BJ (cell line): ENCODE data around the gene PARP1. TPM values are rescaled to one million over a fixed set of nuclear protein-coding genes. Genes with fewer than 3 reads are reported as not detected.

ENCODE experiments used
- CTCF ChIA-PET: fragments of 350-600 bp; formaldehyde crosslinking; extraction: SDS; loops from one replicate; lab custom pipeline; 2021; ENCODE audit warnings: antibody characterized with exemption, inconsistent platforms; lab: Yijun Ruan, JAX
- POLR2A ChIA-PET: fragments of 300-600 bp; sonication (Branson Sonifier 250); formaldehyde crosslinking; extraction: SDS; loops from one replicate; lab custom pipeline; 2021; ENCODE audit warnings: antibody characterized with exemption; lab: Charles Lee
- DNase-seq: peaks from one replicate; pipeline ENCODE4 v3.0.0-alpha.2; 2011; ENCODE audit warnings: low read depth
- H3K27me3 ChIP-seq: 2 replicates; pipeline ENCODE4 v1.6.0; 2011; ENCODE audit warnings: low read length; ENCODE audit not compliant: control insufficient read depth, insufficient read depth
- H3K36me3 ChIP-seq: 2 replicates; pipeline ENCODE4 v1.5.1; 2011; ENCODE audit warnings: low read length; ENCODE audit not compliant: control insufficient read depth, insufficient read depth
- H3K4me3 ChIP-seq: 2 replicates; pipeline ENCODE4 v1.5.1; 2011; ENCODE audit warnings: low read depth, mild to moderate bottlenecking, control low read depth, low read length
- polyA plus RNA-seq: library from polyadenylated mRNA; depleted of rRNA; stranded (reverse); fragments of >200 nt; gene quantifications from 2 replicates; pipeline ENCODE4 v1.2.3, GENCODE V29; 2011; rRNA removed
- TF ChIP-seq, protein P1 (sequence below): IDR thresholded peaks from 2 replicates; pipeline ENCODE4 v1.5.1; 2011; ENCODE audit warnings: low read depth, mild to moderate bottlenecking, control low read depth, inconsistent platforms, low read length, moderate library complexity; ENCODE audit not compliant: insufficient read depth

The PARP1 gene
- polyA plus RNA-seq, 1 experiment, result 58.7 TPM

DNA sequence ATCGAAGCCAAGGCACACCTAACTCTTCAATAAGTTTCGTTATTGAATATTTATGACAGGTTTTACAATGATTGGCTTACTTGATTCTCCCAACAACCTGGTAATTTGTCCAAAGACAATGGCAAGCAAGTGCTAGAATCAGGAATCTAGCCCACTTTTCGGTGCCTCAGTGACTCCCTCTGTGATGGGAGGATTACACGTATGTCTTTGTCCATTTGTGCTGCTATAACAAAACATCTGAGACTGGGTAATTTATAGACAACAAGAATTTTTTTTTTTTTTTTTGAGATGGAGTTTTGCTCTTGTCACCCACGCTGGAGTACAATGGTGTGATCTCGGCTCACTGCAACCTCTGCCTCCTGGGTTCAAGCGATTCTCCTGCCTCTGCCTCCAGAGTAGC, 96.5 kb downstream of the PARP1 start:
- DNase-seq, result no peak
- Histone ChIP-seq H3K4me3 (no peak overlapping the region), H3K36me3 (no peaks in the 10 kb centered on the region), H3K27me3 (no peaks in the 10 kb centered on the region; the same call in 1 of the 2 replicates)
- TF ChIP-seq, protein P1, sequence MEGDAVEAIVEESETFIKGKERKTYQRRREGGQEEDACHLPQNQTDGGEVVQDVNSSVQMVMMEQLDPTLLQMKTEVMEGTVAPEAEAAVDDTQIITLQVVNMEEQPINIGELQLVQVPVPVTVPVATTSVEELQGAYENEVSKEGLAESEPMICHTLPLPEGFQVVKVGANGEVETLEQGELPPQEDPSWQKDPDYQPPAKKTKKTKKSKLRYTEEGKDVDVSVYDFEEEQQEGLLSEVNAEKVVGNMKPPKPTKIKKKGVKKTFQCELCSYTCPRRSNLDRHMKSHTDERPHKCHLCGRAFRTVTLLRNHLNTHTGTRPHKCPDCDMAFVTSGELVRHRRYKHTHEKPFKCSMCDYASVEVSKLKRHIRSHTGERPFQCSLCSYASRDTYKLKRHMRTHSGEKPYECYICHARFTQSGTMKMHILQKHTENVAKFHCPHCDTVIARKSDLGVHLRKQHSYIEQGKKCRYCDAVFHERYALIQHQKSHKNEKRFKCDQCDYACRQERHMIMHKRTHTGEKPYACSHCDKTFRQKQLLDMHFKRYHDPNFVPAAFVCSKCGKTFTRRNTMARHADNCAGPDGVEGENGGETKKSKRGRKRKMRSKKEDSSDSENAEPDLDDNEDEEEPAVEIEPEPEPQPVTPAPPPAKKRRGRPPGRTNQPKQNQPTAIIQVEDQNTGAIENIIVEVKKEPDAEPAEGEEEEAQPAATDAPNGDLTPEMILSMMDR, result no peak
- POLR2A ChIA-PET, result interaction anchor here (0.6 kb wide), 1 partner anchor 12 kb away, joined by 10 read pairs; no protein-coding TSS in a partner anchor
- CTCF ChIA-PET, result interaction anchor here (0.8 kb wide), 1 partner anchor 324 kb away, joined by 3 read pairs; no protein-coding TSS in a partner anchor

Other genes with a start within 250 kb of the PARP1 start
- 22.8 and 39.5 TPM in 2 replicates for gene ACBD3, start 221.4 kb downstream of the PARP1 start, polyA plus RNA-seq
- gene MIXL1, start 184.4 kb downstream of the PARP1 start, polyA plus RNA-seq, result 0.07 and 0.09 TPM in 2 replicates
- gene LIN9, start 98.9 kb downstream of the PARP1 start, polyA plus RNA-seq, result 2.1 and 3.5 TPM in 2 replicates
- gene STUM, start 140.7 kb upstream of the PARP1 start, polyA plus RNA-seq, result not detected in 2 replicates